Astrocyte of the spinal cord (primary cell): Measurements from ENCODE around the gene SMAD6.

Experiments
- DNase-seq: peaks from one replicate; pipeline ENCODE4 v3.0.0; 2011; ENCODE audit warnings: low read depth, low spot score
- H3K4me3 ChIP-seq: 2 replicates; pipeline ENCODE4 v1.5.1; 2011; ENCODE audit warnings: low read depth, mild to moderate bottlenecking, low read length, moderate library complexity
- in situ Hi-C: cut with HindIII; loops from 2 replicates; pipeline ENCODE4 v1.10.0; 2017; ENCODE audit warnings: low sequenced_read_pairs
- TF ChIP-seq, protein P1 (sequence below): IDR thresholded peaks from 2 replicates; pipeline ENCODE4 v1.5.1; 2012; ENCODE audit warnings: low read depth, mild to moderate bottlenecking, low read length, inconsistent platforms

SMAD6 gene

DNA sequence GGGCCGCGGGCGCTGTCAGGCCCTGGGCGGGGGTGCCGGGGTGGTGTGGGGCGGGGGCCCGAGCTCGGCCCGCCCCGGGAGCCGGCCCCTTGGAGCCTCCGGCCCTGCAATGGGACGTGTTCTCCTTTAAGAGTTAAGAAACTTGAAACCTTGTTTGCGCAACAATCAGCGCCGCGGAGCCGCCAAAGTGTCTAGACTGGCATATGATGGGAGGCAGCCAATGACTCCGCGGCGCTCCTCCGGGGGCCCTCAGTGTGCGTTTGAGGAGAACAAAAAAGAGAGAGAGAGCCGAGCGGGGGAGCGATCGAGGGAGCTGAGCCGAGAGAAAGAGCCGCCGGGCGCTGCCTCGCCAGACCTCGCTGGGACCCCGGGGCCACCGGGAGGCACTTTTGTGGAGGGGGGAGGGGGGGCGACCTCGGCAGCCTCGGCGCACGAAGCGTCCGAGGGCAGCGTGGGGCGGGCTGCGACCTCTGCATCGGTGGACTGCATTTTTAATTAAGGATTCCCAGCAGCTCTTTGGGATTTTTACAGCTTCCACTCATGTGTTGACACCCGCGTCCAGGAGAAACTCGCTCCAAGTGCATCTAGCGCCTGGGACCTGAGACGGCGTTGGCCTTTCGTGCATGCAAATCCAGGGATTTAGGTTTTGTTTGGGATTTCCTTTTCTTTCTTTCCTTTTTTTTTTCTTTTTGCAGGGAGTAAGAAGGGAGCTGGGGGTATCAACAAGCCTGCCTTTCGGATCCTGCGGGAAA is at the start of gene SMAD6:
Gene SMAD6 (plus strand): TSS at position 202 of the 752 bp plus-strand sequence. CDS start 1,023 bp downstream, outside the sequence.
- in situ Hi-C loops: no loop called here
- TF ChIP-seq, protein P1, sequence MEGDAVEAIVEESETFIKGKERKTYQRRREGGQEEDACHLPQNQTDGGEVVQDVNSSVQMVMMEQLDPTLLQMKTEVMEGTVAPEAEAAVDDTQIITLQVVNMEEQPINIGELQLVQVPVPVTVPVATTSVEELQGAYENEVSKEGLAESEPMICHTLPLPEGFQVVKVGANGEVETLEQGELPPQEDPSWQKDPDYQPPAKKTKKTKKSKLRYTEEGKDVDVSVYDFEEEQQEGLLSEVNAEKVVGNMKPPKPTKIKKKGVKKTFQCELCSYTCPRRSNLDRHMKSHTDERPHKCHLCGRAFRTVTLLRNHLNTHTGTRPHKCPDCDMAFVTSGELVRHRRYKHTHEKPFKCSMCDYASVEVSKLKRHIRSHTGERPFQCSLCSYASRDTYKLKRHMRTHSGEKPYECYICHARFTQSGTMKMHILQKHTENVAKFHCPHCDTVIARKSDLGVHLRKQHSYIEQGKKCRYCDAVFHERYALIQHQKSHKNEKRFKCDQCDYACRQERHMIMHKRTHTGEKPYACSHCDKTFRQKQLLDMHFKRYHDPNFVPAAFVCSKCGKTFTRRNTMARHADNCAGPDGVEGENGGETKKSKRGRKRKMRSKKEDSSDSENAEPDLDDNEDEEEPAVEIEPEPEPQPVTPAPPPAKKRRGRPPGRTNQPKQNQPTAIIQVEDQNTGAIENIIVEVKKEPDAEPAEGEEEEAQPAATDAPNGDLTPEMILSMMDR: no peak
- peak within 1 kb of the TSS; percentile 80 for H3K4me3 ChIP-seq
- DNase-seq: peak; percentile 99

DNA sequence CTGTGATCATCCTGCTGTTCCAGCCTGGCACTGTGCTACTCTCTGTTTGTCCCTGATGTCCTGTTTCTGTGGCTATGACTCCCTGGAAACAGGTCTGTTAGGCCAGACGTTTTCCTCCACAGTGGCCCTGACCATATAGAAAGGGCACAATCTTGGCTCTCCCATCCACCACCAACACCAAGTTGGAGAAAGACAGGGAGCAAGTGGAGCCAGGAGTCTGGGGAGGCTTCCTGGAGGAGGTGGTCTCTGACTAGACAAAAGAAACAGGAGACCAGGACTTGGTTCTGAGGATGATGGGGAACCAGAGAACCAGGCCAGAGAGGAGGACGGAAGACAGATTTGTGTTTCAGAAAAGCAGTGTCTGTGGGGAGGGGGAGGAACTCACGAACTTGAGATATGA is 49.2 kb upstream of the SMAD6 start:
- in situ Hi-C loops: no loop called here
- TF ChIP-seq, protein P1: no peak

DNA sequence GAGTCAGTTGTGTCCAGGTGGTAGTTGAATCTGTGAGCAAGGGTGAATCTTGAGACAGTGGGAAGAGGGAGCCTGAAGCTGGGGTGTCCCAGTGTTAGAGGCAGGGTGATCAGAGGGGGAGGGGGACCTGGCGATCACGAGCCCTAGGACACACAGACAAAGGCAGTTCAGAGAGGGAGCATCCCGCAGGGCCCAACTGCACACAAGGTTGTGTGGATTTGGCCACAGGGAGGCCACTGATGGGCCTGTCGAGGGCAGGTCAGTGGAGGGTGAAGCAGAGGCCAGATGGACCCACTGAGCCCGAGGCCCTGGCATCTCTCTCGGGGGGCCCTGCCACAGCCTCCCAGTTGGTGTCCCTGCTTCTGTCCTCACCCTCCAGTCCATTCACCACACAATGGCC is 48.6 kb upstream of the SMAD6 start:
- H3K4me3 ChIP-seq: no peak overlapping the region
- DNase-seq: no peak
- in situ Hi-C loops: no loop called here
- TF ChIP-seq, protein P1: no peak

More for the DNA sequence above, 49.2 kb upstream of the SMAD6 start:
- H3K4me3 ChIP-seq: no peak overlapping the region
- no peak for DNase-seq

DNA sequence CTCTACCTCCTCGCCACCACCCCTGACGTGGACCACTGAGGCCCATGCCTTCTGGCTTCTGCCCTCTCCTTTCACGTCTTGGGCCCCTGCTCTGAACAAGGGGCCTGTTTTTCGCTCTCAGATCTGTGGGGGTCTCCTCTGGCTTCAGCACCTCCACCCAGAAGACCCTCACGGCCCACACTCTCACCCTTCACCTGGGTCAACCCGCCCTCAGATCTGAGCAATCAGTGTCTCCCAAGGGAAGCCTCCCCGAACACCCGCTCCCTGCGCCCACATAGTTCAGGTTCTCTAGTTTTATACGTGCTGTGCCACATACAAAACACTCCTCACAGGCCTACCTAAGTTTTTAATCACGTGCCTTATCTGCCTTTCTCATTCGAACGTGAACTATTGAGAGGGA is 48.2 kb upstream of the SMAD6 start:
- no peak overlapping the region for H3K4me3 ChIP-seq
- in situ Hi-C loops: no loop called here
- TF ChIP-seq, protein P1: no peak
- DNase-seq: no peak

DNA sequence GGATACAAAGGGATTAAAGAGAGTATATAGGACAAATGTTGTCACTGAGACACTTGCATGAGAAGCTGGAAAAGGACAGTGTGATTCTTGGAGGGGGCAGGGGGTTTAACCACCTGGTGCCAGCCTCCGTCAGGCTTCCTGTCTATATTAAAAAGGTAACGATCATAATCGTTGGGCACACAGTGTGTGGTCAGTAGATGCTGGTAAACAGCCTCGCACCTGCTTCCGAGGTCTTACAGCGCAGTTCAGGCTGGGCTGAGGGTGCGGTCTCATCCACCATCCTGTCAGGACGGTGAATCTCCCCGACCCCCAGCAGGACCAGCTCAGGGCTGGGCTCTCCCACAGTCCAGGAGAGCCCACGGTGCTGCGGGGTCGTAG is 47.7 kb upstream of the SMAD6 start:
- H3K4me3 ChIP-seq: no peak overlapping the region
- in situ Hi-C loops: no loop called here
- TF ChIP-seq, protein P1: no peak
- DNase-seq: no peak

DNA sequence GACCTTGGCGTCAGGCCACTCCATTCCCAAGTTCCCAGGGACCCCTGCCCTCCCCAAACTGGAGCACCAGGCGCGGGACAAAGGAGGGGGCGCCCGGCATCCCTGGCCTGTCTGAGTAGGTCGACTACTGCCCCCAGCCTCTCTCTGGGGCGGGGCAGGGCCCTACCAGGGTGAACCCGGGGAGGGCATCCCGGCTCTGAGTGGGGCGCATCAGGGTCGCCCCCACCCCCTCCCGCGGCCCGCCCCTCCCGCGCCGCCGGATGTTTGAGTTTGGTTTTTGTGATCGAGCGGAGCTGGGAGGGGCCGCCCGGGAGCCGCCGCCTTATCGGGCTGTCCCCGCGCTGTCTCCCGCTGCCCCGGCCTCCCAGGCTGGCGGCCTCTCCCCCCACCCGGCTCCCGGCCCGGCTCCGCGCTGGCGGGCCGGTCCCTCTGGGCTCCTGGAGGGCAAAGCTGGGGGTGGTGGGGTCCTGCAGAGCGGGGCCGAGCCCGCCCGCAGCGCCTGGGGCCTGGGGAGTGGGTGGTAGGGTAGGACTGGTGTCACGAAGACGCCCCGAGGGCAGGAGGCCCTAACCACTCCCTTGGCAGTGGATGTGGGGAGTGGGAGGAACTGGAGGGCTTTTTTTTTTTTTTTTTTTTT is 47.2 kb upstream of the SMAD6 start:
- in situ Hi-C loops: no loop called here
- no peak overlapping the region for H3K4me3 ChIP-seq
- no peak for DNase-seq
- TF ChIP-seq, protein P1: no peak
